RWPE1 (cell line): ENCODE measurements around the gene TMEM121.

Experiments used
- CTCF ChIA-PET: fragments of 350-600 bp; sonication (Branson Sonifier 250); formaldehyde crosslinking; extraction: SDS; loops from one replicate; lab custom pipeline; 2021; lab: Yijun Ruan, JAX
- POLR2A ChIA-PET: fragments of 400-600 bp; formaldehyde crosslinking; extraction: SDS; loops from one replicate; lab custom pipeline; 2020; ENCODE audit warnings: antibody characterized with exemption; ENCODE audit not compliant: low non-redundant PET; lab: Yijun Ruan, JAX
- DNase-seq: peaks from one replicate; pipeline ENCODE4 v3.0.0; 2012; ENCODE audit warnings: low spot score
- H3K27ac ChIP-seq: fragments of 450-650 bp; 2 replicates; pipeline ENCODE4 v1.5.1; 2017
- TF ChIP-seq, protein P1 (sequence below): fragments of 450-650 bp; conservative IDR thresholded peaks from 2 replicates; pipeline ENCODE4 v1.5.1; 2017; ENCODE audit warnings: low read depth, mild to moderate bottlenecking

Gene TMEM121

DNA sequence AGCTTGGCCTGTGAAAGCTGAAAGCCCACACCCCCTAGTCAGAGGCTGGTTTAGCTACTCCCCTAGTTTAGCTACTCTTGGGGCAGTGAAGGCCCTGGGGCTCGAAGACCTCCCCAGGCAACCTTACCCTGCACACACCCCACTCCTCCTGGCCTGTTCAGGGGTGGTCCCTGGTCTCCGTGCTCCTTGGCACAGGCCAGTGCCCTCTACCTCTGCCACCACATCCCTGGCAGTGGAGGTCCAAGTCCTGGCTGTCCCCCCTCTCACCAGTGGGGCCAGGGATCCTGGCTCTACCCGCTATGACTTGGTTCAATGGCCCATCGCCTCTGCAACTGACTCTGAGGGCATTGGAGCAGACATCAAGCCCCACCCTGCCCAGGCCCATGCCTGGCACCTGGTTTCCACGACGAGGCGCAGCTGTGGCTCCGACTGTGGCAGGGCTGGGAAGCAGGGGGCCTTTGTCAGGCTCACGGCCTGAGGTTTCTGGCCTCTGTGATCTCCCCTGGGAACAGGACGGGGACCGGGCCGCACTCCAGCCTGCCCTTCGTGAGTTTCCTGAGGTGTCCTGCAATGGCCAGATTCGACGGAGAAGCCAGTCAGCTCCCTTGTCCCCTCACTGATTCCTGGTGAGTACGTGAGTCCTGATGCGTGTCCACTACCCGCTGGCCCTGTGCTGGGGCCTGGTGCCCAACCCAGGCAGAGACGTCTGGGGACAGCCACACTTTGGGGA is 5.7 kb downstream of the TMEM121 start:
- ChIA-PET POLR2A (no interaction called here), CTCF (interaction anchor here (0.6 to 1.6 kb wide), 5 partner anchors 21 to 456 kb away, joined by 3 to 7 read pairs (median 5); no protein-coding TSS in a partner anchor)
- TF ChIP-seq, protein P1, sequence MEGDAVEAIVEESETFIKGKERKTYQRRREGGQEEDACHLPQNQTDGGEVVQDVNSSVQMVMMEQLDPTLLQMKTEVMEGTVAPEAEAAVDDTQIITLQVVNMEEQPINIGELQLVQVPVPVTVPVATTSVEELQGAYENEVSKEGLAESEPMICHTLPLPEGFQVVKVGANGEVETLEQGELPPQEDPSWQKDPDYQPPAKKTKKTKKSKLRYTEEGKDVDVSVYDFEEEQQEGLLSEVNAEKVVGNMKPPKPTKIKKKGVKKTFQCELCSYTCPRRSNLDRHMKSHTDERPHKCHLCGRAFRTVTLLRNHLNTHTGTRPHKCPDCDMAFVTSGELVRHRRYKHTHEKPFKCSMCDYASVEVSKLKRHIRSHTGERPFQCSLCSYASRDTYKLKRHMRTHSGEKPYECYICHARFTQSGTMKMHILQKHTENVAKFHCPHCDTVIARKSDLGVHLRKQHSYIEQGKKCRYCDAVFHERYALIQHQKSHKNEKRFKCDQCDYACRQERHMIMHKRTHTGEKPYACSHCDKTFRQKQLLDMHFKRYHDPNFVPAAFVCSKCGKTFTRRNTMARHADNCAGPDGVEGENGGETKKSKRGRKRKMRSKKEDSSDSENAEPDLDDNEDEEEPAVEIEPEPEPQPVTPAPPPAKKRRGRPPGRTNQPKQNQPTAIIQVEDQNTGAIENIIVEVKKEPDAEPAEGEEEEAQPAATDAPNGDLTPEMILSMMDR: no peak
- no peak for DNase-seq
- no peak overlapping the region for H3K27ac ChIP-seq

DNA sequence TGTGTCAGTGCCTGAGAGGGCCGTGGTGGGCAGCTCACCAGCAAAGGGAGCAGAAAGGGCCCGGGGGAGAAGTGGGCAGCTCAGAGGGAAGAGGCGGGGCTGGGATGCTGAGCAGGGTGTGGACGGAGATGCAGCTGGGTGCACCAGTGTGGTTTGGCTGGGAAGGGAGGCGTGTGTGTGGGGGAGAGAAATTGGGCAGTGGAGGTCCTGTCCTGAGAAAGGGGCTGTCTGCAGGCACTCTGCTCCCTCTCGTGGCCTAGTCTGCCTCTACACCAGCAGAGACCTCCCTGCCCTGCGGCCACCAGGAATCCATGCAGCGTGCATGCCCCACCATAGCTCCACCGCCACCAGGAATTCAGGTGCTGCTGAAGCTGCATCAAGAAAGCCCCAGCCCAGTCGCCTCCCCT is 6.4 kb downstream of the TMEM121 start:
- ChIA-PET CTCF (interaction anchor here (0.6 to 1.6 kb wide), 6 partner anchors 15 to 457 kb away, joined by 3 to 7 read pairs (median 4); no protein-coding TSS in a partner anchor), POLR2A (no interaction called here)
- no peak for DNase-seq
- TF ChIP-seq, protein P1: peak; percentile 39
- H3K27ac ChIP-seq: no peak overlapping the region

DNA sequence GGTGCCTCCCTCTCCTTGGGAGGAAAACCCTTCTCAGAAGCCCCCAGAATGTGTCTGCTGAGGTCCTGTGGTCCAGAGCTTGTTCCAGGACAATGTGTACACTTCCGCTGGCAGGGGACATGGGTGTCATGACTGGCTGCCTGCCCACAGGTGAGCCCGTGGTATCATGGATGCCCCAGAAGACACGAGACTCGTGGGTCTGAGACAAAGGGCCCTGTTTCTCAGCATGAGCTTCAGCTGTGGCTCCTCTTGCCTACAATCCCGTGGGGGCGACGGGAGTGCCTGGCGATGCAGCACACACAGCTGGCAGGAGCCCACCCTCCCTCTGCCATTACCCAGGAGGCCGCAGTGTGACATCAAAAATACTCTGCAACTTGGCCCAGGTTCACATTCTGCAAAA is 7.0 kb downstream of the TMEM121 start:
- ChIA-PET CTCF (interaction anchor here (0.6 to 1.6 kb wide), 5 partner anchors 11 to 95 kb away, joined by 3 to 7 read pairs (median 3); no protein-coding TSS in a partner anchor), POLR2A (no interaction called here)
- TF ChIP-seq, protein P1: no peak
- no peak overlapping the region for H3K27ac ChIP-seq
- no peak for DNase-seq

DNA sequence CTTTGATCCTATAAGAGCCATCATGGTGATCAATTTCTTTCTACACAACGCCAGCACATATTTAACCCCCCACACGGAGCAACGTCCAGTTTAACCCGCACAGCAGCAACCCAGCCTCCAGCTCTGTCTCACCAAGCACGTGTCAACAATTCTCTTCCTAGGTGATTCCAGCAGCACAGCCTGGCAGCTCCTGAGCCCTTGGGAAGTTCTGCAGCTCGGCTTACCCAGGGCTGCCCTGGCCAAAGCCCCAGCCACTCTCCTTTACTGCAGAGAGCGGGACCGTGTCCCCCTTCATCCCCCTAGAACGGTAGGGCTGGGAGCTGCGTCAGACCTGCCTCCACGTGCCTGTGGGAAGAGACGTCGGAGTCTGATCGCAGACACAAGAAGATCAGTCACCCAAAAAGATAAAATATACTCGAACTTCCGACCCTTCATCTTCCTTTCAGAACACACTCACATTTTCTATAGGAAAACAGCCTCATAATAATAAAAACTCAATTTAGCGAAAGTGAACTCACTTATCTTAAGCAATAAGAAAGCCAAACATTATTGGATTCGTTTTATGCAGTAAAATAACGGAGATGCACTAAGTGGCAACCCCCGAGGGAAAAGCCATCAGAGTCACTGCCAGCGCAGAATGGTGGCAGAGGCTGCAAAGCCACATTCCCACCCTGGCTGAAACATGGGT is 7.6 kb downstream of the TMEM121 start:
- ChIA-PET POLR2A (no interaction called here), CTCF (interaction anchor here (0.6 to 1.6 kb wide), 4 partner anchors 12 to 619 kb away, joined by 3 to 7 read pairs (median 3); no protein-coding TSS in a partner anchor)
- TF ChIP-seq, protein P1: no peak
- no peak overlapping the region for H3K27ac ChIP-seq
- no peak for DNase-seq

DNA sequence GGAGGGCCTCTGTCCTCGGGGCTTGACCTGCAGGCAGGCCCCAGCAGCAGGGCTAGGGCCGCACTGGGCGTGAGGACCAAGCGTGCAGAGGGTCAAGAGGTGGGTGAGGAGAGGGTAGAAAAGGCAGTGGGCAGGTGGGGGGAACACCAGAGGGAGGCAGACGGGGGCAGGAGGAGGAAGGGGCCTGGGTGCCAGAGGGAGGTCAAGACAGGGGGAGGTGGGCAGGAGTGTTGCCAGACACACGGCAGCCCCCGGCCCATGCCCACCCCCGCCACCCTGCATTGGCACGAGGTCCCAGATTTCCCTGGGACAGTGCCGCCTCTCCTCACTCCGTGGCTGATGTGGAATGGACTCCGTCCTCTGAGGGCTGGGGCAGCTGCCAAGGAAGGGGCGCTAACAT is 8.2 kb downstream of the TMEM121 start:
- POLR2A ChIA-PET: no interaction called here
- no peak overlapping the region for H3K27ac ChIP-seq
- TF ChIP-seq, protein P1: no peak
- no peak for DNase-seq
- CTCF ChIA-PET: no interaction called here

DNA sequence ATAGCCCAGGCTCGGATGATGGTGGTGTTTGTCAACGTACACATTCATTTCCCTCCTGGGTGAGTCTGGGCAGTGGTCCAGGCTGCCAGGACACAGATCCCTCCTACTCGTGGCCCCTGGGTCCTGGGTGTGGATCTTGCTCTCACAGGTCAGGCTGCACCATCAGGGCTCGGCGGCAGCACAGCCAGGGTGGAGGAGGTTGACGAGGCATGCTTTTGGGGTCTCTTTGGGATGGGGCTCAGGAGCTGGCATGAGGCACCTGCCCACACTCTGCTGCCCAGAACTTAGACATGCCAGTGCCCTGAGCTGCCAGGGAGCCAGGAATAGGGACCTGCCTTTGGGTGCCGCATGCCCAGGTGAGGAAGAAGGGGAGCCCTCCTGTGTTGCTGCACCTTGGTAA is 9.7 kb downstream of the TMEM121 start:
- ChIA-PET POLR2A (no interaction called here), CTCF (interaction anchor here (0.6 kb wide), 1 partner anchor 1363 kb away, joined by 3 read pairs; no protein-coding TSS in a partner anchor)
- TF ChIP-seq, protein P1: no peak
- no peak overlapping the region for H3K27ac ChIP-seq
- no peak for DNase-seq
